Thyroid gland (tissue), 4 donors: ENCODE data around the gene CCN5. TPM values are rescaled to one million over a fixed set of nuclear protein-coding genes. Genes with fewer than 3 reads are reported as not detected.

Experiments used
- DNase-seq, 2 donors: peaks; one replicate each; pipeline ENCODE4 v3.0.0-alpha.2; 2019
- H3K27ac ChIP-seq, 3 donors: fragments of 200-600 bp; sonication (generic); 1 replicate in 2 of 3; 2 replicates in 1 of 3; pipeline ENCODE4 v1.5.1; 2016 to 2019; ENCODE audit warnings: mild to moderate bottlenecking in 1 of 3, moderate library complexity in 1 of 3
- H3K27me3 ChIP-seq: fragments of 200-600 bp; sonication (generic); one replicate; pipeline ENCODE4 v1.5.1; 2019
- H3K36me3 ChIP-seq, 2 donors: fragments of 200-600 bp; sonication (generic); one replicate each; pipeline ENCODE4 v1.5.1; 2016 to 2019
- H3K4me1 ChIP-seq, 2 donors: fragments of 200-600 bp; sonication (generic); one replicate each; pipeline ENCODE4 v1.5.1; 2017 to 2019
- H3K4me3 ChIP-seq, 3 donors: fragments of 200-600 bp; sonication (generic); replicated peaks in 1 of 3; 1 replicate in 2 of 3; 2 replicates in 1 of 3; pipeline ENCODE4 v1.5.1; 2016; ENCODE audit warnings: mild to moderate bottlenecking in 1 of 3
- H3K9me3 ChIP-seq: fragments of 200-600 bp; sonication (generic); one replicate; pipeline ENCODE4 v1.5.1; 2017
- POLR2A ChIP-seq, 2 donors: fragments of 450-650 bp; IDR thresholded peaks; one replicate each; pipeline ENCODE4 v1.6.1; 2017; ENCODE audit warnings: antibody characterized with exemption in 2 of 2, mild to moderate bottlenecking in 2 of 2, moderate library complexity in 1 of 2
- WGBS, 2 donors: methylation state at CpG; one replicate each; pipeline ENCODE4 v1.1.5; 2017; 5-methylcytosine and 5-hydroxymethylcytosine counted together
- intact Hi-C: fragments of 100-400 bp; cut with DNase I; formaldehyde crosslinking; loops from one replicate; pipeline ENCODE4 v1.15.1; 2023
- total RNA-seq, 4 donors: library from RNA; depleted of rRNA; stranded (reverse); fragments of >200 nt; gene quantifications; one replicate each; pipeline ENCODE4 v1.2.3, GENCODE V29; 2016
- TF ChIP-seq, protein P1 (sequence below), 6 experiments: fragments of 200-600 bp in 3 of 6; fragments of 450-650 bp in 3 of 6; sonication (generic) in 3 of 6; IDR thresholded peaks; one replicate each; pipeline ENCODE4 v1.5.1; 2016 to 2019; ENCODE audit warnings: antibody characterized with exemption in 6 of 6, mild to moderate bottlenecking in 2 of 6, inconsistent platforms in 1 of 6, moderate library complexity in 1 of 6

Gene CCN5
- total RNA-seq, 4 donors from 2014 or later = 4.7 to 47.6 (median 26.6) TPM

DNA sequence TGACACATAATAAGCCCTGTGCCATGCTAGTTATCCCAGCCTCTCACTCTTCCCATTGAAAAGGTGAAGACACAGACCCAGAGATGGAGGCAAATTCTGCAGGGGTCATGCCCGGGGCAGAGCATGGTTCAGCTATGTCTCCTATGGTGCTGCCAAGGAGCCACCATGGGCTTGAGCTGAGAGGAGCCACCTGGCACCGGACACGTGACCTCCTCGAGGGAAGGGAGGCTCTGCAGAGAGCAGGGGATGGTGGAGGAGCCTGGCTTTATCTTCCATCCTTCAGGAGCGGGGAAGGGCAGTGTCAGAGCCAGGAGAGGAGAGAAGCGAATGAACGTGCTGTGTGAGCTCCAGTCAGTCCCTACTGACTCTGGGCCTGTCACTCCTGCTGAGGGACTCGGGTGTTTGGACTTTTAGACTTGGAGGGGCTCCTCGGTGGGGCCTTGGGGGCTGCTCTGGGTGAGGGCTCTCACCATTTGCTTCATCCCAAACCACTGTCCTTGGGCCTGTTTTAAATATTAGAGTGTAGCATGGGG is 11.1 kb upstream of the CCN5 start:
- intact Hi-C loops = no loop called here
- Histone ChIP-seq H3K36me3 (no peaks in the 10 kb centered on the region), H3K27me3 (no peaks in the 10 kb centered on the region), H3K9me3 (no peaks in the 10 kb centered on the region), H3K4me3 (no peak overlapping the region), H3K4me1 (peaks cover 3 to 31% of the 10 kb centered on the region in 2 donors), H3K27ac (no peak overlapping the region)
- TF ChIP-seq, protein P1, sequence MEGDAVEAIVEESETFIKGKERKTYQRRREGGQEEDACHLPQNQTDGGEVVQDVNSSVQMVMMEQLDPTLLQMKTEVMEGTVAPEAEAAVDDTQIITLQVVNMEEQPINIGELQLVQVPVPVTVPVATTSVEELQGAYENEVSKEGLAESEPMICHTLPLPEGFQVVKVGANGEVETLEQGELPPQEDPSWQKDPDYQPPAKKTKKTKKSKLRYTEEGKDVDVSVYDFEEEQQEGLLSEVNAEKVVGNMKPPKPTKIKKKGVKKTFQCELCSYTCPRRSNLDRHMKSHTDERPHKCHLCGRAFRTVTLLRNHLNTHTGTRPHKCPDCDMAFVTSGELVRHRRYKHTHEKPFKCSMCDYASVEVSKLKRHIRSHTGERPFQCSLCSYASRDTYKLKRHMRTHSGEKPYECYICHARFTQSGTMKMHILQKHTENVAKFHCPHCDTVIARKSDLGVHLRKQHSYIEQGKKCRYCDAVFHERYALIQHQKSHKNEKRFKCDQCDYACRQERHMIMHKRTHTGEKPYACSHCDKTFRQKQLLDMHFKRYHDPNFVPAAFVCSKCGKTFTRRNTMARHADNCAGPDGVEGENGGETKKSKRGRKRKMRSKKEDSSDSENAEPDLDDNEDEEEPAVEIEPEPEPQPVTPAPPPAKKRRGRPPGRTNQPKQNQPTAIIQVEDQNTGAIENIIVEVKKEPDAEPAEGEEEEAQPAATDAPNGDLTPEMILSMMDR (IDR thresholded peaks at IDR 0.05) = no peak
- TF ChIP-seq POLR2A (IDR thresholded peaks at IDR 0.05) = no peak
- no peak for DNase-seq
- WGBS, 2 donors = 94% methylated on average over 7 to 9 of the region's 9 CpGs

DNA sequence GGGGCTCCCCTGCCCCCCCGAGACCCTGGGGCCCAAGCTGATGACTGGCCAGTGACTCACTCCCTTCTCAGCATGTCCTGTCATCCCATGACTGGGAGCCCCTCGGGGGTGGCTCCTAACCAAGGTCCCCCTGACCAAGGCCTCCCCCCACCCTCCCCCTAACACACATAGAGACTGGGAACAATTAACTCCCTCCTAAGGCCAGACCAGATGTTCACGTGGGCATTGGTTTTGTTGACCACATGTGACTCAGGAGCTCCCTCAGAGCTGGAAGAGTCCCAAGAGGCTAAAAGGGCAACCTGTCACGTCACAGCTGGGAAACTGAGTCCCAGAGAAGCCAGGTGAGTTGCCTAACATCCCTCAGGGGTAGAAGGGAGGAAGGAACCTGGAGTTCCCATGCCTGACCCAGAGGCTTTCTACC is 10.6 kb upstream of the CCN5 start:
- peak overlapping the region in 1 of 3 donors; percentile 6 for H3K27ac ChIP-seq
- DNase-seq = no peak
- WGBS, 2 donors = 62 to 75% methylated on average over 4 of the region's 4 CpGs
- H3K4me1 ChIP-seq = peaks cover 3 to 31% of the 10 kb centered on the region in 2 donors
- no peaks in the 10 kb centered on the region for H3K9me3 ChIP-seq
- no peak overlapping the region for H3K4me3 ChIP-seq
- H3K36me3 ChIP-seq = no peaks in the 10 kb centered on the region
- intact Hi-C loops = no loop called here
- TF ChIP-seq, protein P1 (IDR thresholded peaks at IDR 0.05) = no peak
- TF ChIP-seq POLR2A (IDR thresholded peaks at IDR 0.05) = no peak
- H3K27me3 ChIP-seq = no peaks in the 10 kb centered on the region

DNA sequence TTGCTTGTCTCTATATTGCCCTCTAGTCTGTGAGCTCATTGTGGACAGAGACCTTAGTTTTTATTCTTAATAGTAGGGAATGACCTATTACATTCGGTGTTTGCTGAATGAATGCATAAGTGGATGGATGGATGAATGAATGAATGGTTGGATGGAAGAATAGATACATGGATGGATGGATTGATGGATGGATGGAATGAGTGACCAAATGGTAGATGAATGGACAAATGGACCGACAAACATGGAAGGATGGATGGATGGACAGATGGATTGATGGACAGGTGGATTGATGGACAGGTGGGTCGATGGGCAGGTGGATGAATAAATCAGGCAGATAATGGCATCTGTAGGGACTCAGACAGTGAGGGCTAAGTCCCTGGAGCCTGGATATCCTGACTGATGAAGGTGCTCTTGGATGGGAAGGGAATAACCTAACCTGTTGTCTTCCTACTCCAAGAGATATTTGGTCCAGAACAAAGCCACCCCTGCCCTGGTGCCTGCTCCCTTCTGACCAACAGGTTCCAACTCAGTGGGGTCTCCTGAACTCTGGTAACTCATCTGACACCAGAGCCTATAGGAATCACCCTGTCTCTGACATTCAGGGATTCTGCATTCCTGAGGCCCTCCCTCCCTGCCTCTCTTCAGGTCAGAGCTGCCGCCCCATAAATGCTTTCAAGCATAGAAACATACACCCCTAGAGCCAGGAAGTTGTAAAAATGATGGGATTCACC is 9.6 kb upstream of the CCN5 start:
- no peak for DNase-seq
- H3K27me3 ChIP-seq = no peaks in the 10 kb centered on the region
- H3K9me3 ChIP-seq = no peaks in the 10 kb centered on the region
- TF ChIP-seq POLR2A (IDR thresholded peaks at IDR 0.05) = no peak
- TF ChIP-seq, protein P1 (IDR thresholded peaks at IDR 0.05) = no peak
- no peak overlapping the region for H3K4me3 ChIP-seq
- peaks cover 3 to 31% of the 10 kb centered on the region in 2 donors for H3K4me1 ChIP-seq
- intact Hi-C loops = no loop called here
- WGBS, 2 donors = 86 to 87% methylated on average over 4 of the region's 4 CpGs
- H3K27ac ChIP-seq = no peak overlapping the region
- no peaks in the 10 kb centered on the region for H3K36me3 ChIP-seq

DNA sequence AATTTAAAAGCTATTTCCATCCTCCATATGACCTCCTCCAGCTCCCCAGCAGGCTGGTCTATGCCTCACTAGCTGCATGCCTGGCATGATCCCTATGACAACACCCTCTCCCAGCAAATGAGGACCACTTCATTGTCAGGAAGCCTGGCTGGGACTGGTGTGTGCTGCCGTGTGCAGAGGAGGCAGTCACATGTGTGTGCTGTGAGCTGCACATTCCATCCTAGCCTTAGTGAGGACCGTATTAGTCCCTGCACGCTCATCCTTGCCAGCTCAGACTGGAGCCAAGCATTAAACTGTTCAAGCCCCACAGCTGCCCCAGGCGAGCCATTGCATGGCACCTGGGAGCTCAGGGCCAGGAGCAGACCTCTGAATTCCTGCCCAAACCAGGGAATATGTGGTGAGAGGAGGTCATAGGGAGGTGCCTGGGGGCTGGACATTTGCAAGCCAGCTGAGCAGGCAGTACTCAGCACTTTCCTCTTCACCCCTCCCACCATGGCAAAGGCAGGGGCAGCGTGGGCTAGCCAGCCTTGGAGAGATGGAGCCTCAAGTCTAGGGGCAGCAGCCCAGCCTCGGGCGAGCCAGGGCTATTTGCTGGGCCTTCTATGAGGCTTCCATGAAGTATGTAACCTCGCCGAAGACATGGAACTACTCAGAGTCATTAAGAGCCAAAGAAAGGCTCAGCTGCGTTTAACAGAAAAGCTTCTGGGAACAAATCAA is 8.7 kb upstream of the CCN5 start:
- 64% methylated on average over 9 of the region's 10 CpGs for WGBS, 2 donors
- TF ChIP-seq POLR2A (IDR thresholded peaks at IDR 0.05) = no peak
- TF ChIP-seq, protein P1 (IDR thresholded peaks at IDR 0.05) = no peak
- Histone ChIP-seq H3K4me1 (peaks cover 3 to 28% of the 10 kb centered on the region in 2 donors), H3K36me3 (no peaks in the 10 kb centered on the region), H3K4me3 (no peak overlapping the region), H3K9me3 (no peaks in the 10 kb centered on the region), H3K27ac (no peak overlapping the region), H3K27me3 (no peaks in the 10 kb centered on the region)
- peak; percentile 23 to 28 for DNase-seq
- intact Hi-C loops = no loop called here
